Type B pancreatic cell (in vitro differentiated cells): ENCODE results near the gene LSMEM2. TPM values are rescaled to one million over a fixed set of nuclear protein-coding genes. Genes with fewer than 3 reads are reported as not detected.
A peak's percentile ranks its signal among the peaks of the same experiment; 100 is the strongest.

Experiments
- DNase-seq: peaks from one replicate; pipeline ENCODE4 v3.0.0; 2021; ENCODE audit warnings: mixed read lengths; ENCODE audit not compliant: unreplicated experiment; ENCODE audit errors: extremely low spot score
- H3K27ac Mint-ChIP-seq: 2 replicates; pipeline ENCODE4 v1.8.0; 2021; ENCODE audit warnings: mild to moderate bottlenecking, mixed read lengths
- H3K27me3 Mint-ChIP-seq: 2 replicates; pipeline ENCODE4 v1.8.0; 2021; ENCODE audit warnings: mixed read lengths
- H3K36me3 Mint-ChIP-seq: 2 replicates; pipeline ENCODE4 v1.8.0; 2021; ENCODE audit warnings: mixed read lengths
- H3K4me1 Mint-ChIP-seq: one replicate; pipeline ENCODE4 v1.8.0; 2021; ENCODE audit warnings: mixed read lengths; ENCODE audit not compliant: unreplicated experiment
- H3K4me3 Mint-ChIP-seq: 2 replicates; pipeline ENCODE4 v1.8.0; 2021; ENCODE audit warnings: mild to moderate bottlenecking, mixed read lengths
- H3K9me3 Mint-ChIP-seq: 2 replicates; pipeline ENCODE4 v1.8.0; 2021; ENCODE audit warnings: mixed read lengths
- total RNA-seq: library from RNA; stranded (reverse); gene quantifications from 2 replicates; pipeline ENCODE4 v1.2.1, GENCODE V29; 2021; ENCODE audit warnings: low replicate concordance
- TF ChIP-seq, protein P1 (sequence below): fragments of 200-600 bp; sonication (generic); conservative IDR thresholded peaks from 2 replicates; pipeline ENCODE4 v1.5.0; 2021; ENCODE audit warnings: antibody characterized with exemption, mild to moderate bottlenecking

LSMEM2 gene
- total RNA-seq, 1 donor from 2014 or later = not detected

DNA sequence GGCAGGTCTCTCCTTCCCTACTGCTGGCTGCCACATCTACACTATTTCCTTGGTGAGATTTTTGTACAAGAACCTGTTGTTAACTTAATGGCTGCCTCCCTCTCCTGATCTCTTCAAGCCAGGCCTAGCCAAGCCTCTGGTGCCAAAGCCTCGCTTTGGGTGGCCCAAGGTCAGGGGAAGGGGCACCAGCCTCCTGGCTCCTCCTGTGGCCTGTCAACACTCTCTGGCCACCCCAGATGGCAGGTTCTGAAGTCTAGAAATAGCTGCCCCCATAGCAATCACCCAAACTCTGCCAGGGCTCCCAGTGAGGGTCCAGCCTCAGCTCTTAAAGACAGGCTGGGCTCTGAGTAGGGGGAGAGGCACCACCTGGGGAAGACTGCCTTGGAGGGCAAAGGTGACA lies 8.4 kb downstream of the LSMEM2 start:
- H3K36me3 Mint-ChIP-seq = no peaks in the 10 kb centered on the region
- TF ChIP-seq, protein P1, sequence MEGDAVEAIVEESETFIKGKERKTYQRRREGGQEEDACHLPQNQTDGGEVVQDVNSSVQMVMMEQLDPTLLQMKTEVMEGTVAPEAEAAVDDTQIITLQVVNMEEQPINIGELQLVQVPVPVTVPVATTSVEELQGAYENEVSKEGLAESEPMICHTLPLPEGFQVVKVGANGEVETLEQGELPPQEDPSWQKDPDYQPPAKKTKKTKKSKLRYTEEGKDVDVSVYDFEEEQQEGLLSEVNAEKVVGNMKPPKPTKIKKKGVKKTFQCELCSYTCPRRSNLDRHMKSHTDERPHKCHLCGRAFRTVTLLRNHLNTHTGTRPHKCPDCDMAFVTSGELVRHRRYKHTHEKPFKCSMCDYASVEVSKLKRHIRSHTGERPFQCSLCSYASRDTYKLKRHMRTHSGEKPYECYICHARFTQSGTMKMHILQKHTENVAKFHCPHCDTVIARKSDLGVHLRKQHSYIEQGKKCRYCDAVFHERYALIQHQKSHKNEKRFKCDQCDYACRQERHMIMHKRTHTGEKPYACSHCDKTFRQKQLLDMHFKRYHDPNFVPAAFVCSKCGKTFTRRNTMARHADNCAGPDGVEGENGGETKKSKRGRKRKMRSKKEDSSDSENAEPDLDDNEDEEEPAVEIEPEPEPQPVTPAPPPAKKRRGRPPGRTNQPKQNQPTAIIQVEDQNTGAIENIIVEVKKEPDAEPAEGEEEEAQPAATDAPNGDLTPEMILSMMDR = no peak
- H3K4me1 Mint-ChIP-seq = peaks cover 6% of the 10 kb centered on the region
- no peak overlapping the region for H3K27ac Mint-ChIP-seq
- DNase-seq = no peak
- H3K27me3 Mint-ChIP-seq = no peaks in the 10 kb centered on the region
- no peaks in the 10 kb centered on the region for H3K9me3 Mint-ChIP-seq
- no peak overlapping the region for H3K4me3 Mint-ChIP-seq

DNA sequence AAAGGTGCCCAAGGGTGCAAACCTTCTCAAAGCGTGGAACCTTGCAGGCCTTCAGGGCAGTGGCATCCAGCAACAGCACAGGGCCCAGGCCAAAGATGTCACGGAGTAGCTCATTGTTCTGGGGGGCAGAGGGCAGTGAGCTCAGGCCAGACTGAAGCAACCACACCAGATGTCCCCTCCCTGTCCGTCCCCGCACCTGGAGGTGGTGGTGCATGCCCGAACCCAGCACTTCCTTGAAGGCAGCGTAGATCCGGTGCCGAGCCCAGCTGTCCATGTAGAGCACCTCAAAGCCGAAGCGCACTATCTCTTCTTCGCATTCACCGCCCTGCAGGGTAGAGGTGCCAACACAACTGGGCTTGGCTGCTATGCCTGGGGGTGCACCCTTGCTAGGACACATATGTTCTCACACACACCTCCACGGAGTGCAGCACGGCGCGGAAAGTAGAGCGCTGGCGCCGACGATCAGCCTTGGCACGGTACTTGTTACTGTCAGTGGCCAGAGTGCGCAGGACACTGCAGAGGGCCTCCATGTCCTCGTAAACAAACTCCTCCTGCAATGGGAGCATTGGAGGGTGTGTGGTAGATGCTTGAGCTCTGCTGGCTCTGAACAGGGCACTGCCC lies 9.6 kb downstream of the LSMEM2 start:
- Mint-ChIP-seq H3K27me3 (no peaks in the 10 kb centered on the region), H3K9me3 (no peaks in the 10 kb centered on the region), H3K36me3 (no peaks in the 10 kb centered on the region), H3K4me1 (peaks cover 13% of the 10 kb centered on the region), H3K27ac (no peak overlapping the region), H3K4me3 (no peak overlapping the region)
- no peak for DNase-seq
- TF ChIP-seq, protein P1 = no peak

DNA sequence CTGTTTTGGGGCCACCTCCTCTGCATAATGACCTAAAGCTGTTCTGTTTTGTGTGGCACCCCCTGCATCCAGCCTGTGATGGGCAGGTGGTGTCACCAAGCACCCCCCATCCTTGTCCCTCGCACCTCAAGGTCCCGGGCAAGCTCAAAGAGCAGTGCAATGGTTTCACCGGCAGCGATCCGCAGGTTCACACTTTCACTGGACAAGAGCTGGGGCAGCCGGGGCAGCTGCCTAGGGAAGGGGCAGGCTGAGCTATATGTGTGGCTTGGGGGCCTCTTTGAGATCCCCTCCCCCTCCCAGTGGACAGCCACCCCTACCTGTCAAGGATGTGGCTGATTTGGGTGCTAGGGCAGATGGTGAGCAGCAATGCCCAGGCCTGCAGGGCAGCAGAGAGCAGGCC lies 10.2 kb downstream of the LSMEM2 start:
- TF ChIP-seq, protein P1 = no peak
- Mint-ChIP-seq H3K27ac (no peak overlapping the region), H3K4me3 (no peak overlapping the region), H3K27me3 (no peaks in the 10 kb centered on the region), H3K4me1 (peaks cover 13% of the 10 kb centered on the region), H3K9me3 (no peaks in the 10 kb centered on the region), H3K36me3 (no peaks in the 10 kb centered on the region)
- DNase-seq = no peak

DNA sequence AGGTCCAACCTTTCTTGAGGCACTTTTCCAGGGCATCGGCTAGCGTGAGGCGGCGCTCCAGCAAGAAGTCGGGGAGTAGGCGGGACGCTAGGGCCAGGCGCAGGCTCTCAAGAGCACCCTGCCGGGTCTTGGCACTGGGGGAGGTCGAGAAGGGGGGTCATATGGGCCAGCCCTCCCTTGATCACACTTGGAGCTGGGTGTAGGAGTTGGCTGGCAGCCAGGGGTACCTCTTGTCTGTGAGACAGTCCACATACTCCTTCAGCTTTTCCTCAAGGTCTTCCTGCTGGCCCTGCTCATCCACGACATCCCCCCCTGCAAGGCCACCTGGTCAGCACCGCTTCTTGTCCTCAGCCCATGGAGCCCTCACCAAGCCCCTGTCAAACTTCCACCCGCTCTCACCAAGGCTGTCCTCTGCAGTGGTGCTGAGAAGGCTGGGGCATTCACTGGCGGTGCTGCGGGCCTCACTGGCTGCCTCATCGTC lies 11.3 kb downstream of the LSMEM2 start:
- Mint-ChIP-seq H3K27me3 (no peaks in the 10 kb centered on the region), H3K4me1 (peaks cover 13% of the 10 kb centered on the region), H3K4me3 (peak overlapping the region; percentile 44), H3K36me3 (no peaks in the 10 kb centered on the region), H3K9me3 (no peaks in the 10 kb centered on the region), H3K27ac (no peak overlapping the region)
- TF ChIP-seq, protein P1 = no peak
- DNase-seq = no peak

DNA sequence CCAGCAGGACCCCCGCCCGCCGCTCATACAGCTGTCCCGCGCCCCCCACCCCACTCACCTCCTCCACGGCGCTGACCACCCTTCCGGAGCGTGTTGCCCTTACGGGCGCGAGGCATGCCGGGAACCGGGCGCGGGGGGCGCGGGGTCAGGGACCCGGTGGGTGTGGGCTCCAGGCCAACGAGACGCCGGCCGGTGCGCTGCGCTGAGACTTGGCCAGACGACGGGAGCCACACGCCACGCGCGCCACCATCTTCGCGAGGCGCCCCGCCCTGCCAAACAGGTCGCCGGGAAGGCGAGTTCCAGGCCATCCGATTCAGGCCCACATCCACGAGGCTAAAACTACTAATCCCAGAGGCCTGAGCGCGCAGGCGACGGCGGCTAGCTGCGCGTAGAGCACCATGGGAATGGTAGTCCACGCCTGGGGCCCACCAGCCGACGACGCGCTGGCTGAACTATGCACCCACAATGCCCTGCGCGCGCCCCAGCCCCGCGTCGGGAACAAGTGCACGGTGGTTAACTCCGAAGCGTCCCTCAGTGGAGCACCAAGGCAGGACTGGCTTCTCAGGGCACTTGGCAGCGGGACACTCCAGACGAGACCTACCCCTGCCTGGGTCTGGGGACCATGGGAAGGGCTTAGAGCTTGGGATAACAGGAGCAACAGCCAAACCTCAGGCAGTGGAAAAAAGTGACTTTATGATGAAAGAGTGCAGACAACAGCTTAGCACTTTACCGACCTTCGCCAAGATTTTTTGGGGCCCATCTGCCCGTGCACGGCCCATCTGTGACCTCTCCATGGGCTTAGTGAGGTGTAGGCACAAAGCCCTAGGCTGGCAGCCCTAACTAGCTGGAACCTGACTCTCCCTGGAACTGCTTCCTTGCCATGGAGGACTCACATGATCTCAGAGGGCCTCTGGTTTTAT lies 13.5 kb downstream of the LSMEM2 start, which contains the start of gene IFRD2:
IFRD2 (minus strand) TSS at position 271 of the 920 bp plus-strand sequence; CDS start at position 116, 155 bp downstream.
- Mint-ChIP-seq H3K4me3 (peak within 1 kb of the TSS; percentile 91), H3K27me3 (no peaks in the 10 kb centered on the region)
- TF ChIP-seq, protein P1 = no peak

More for the DNA sequence above, 13.5 kb downstream of the LSMEM2 start, which contains the start of gene IFRD2:
- peak; percentile 95 for DNase-seq
- Mint-ChIP-seq H3K27ac (peak within 1 kb of the TSS; percentile 99), H3K4me1 (peaks cover 13% of the 10 kb centered on the region), H3K9me3 (no peaks in the 10 kb centered on the region), H3K36me3 (no peaks in the 10 kb centered on the region)
